Right cardiac atrium (tissue), 5 donors: ENCODE results near the gene DPH7. TPM values are rescaled to one million over a fixed set of nuclear protein-coding genes. Genes with fewer than 3 reads are reported as not detected.
A peak's percentile ranks its signal among the peaks of the same experiment; 100 is the strongest.
"Not testable (repeated sequence)": the region's sequence is repeated elsewhere in the genome, so short reads cannot be mapped to it uniquely, and the experiment has no call there.

Experiments
- ATAC-seq, 2 donors: fragments of 200-7000 bp; cut with Tn5 transposase; one replicate each; pipeline versions ENCODE4 v1.8.0 to v1.9.1; 2020; ENCODE audit warnings: moderate library complexity in 2 of 2, mild to moderate bottlenecking in 1 of 2
- DNase-seq, 3 donors: peaks; one replicate each; pipeline ENCODE4 v3.0.0-alpha.2; 2020
- H3K27ac ChIP-seq: one replicate; pipeline ENCODE4 v1.5.1; 2013; ENCODE audit warnings: mild to moderate bottlenecking, low read length, control low read depth, moderate library complexity
- H3K27me3 ChIP-seq: one replicate; pipeline ENCODE4 v1.6.1; 2013; ENCODE audit not compliant: control insufficient read depth, insufficient read depth
- H3K4me1 ChIP-seq: one replicate; pipeline ENCODE4 v1.6.1; 2013; ENCODE audit warnings: low read length; ENCODE audit not compliant: control insufficient read depth, insufficient read depth
- H3K4me3 ChIP-seq: one replicate; pipeline ENCODE4 v1.5.1; 2013; ENCODE audit warnings: low read length, control low read depth
- H3K9me3 ChIP-seq: one replicate; pipeline ENCODE4 v1.6.1; 2013; ENCODE audit warnings: low read length; ENCODE audit not compliant: control insufficient read depth
- WGBS: extraction: QIAGEN DNeasy Blood & Tissue Kit; methylation state at CpG from one replicate; pipeline ENCODE4 v1.1.7; 2013; 5-methylcytosine and 5-hydroxymethylcytosine counted together
- intact Hi-C, 4 donors: fragments of 100-400 bp; cut with DNase I; formaldehyde crosslinking; loops; one replicate each; pipeline versions ENCODE4 v1.11.0 to v1.14.0; 2022 to 2023
- polyA plus RNA-seq: library from polyadenylated mRNA; stranded (reverse); fragments of 200-250 nt; gene quantifications from one replicate; pipeline ENCODE4 v1.2.3, GENCODE V29; 2013
- total RNA-seq, 4 donors: library from RNA; stranded (reverse); fragmentation: NEBNext Ultra II Directional; extraction: Animal tissue kit (Norgen Biotek cat#: 25700); gene quantifications; one replicate each; pipeline ENCODE4 v1.2.1, GENCODE V29; 2021
- donor health status: healthy with polysubstance abuse.
- donor health status: DM: no; HTN: yes; CAD: no.
- donor health status: DM: no; HTN: no; CAD: no.
- donor health status: DM: no; HTN: yes; CAD: no; lungs with severe emphysema.
- donor health status: DM: yes; HTN: yes; CAD: no.

Gene DPH7
- total and polyA plus RNA-seq, 5 donors, result 17.8 to 28.1 (median 20.5) TPM

GRCh38 chr9:137556069-137556838, 22.5 kb downstream of the DPH7 start:
- Histone ChIP-seq H3K9me3 (no peaks in the 10 kb centered on the region), H3K4me1 (no peaks in the 10 kb centered on the region), H3K27me3 (no peaks in the 10 kb centered on the region), H3K27ac (no peak overlapping the region), H3K4me3 (no peak overlapping the region)
- DNase-seq, result peak in 2 of 3 donors; percentile 58 to 68
- 75% methylated on average over 24 of the region's 24 CpGs for WGBS
- ATAC-seq, result peak in 1 of 2 donors; percentile 15
- intact Hi-C loops, result no loop called here

GRCh38 chr9:137555179-137555578, 23.5 kb downstream of the DPH7 start:
- Histone ChIP-seq H3K9me3 (no peaks in the 10 kb centered on the region), H3K4me1 (no peaks in the 10 kb centered on the region), H3K4me3 (no peak overlapping the region), H3K27me3 (no peaks in the 10 kb centered on the region), H3K27ac (peak overlapping the region; percentile 9)
- 90% methylated on average over 10 of the region's 10 CpGs for WGBS
- intact Hi-C loops, result no loop called here
- ATAC-seq (no peak), DNase-seq (no peak)

- DNase-seq, result no peak
- no peak overlapping the region for H3K27ac ChIP-seq
- H3K4me3 ChIP-seq, result no peak overlapping the region
- 93% methylated on average over 1 of the region's 1 CpG for WGBS
- no peaks in the 10 kb centered on the region for H3K4me1 ChIP-seq
- H3K27me3 ChIP-seq, result no peaks in the 10 kb centered on the region
- no peak for ATAC-seq
- intact Hi-C loops, result no loop called here
- no peaks in the 10 kb centered on the region for H3K9me3 ChIP-seq
These were observed 24.4 kb downstream of the DPH7 start for GRCh38 chr9:137554349-137554748.

GRCh38 chr9:137553654-137554053, 25.1 kb downstream of the DPH7 start:
- H3K4me3 ChIP-seq, H3K27ac ChIP-seq, H3K27me3 ChIP-seq, DNase-seq, ATAC-seq, intact Hi-C loops, H3K9me3 ChIP-seq, H3K4me1 ChIP-seq: not testable (repeated sequence)
- WGBS, result 88% methylated on average over 10 of the region's 10 CpGs

- H3K4me1 ChIP-seq, result no peaks in the 10 kb centered on the region
- 8% methylated on average over 58 of the region's 58 CpGs for WGBS
- H3K4me3 ChIP-seq, result peak overlapping the region; percentile 58
- ATAC-seq (peak; percentile 1 to 28), DNase-seq (peak in 2 of 3 donors; percentile 60 to 74)
- H3K27ac ChIP-seq, result peak overlapping the region; percentile 88
- no peaks in the 10 kb centered on the region for H3K9me3 ChIP-seq
- intact Hi-C loops, result no loop called here
- H3K27me3 ChIP-seq, result no peaks in the 10 kb centered on the region
These were observed 26.5 kb downstream of the DPH7 start for GRCh38 chr9:137552022-137552768.

GRCh38 chr9:137551264-137552021, 27.3 kb downstream of the DPH7 start, which contains the start of gene MRPL41:
MRPL41 (plus strand) TSS chr9:137551879; CDS start chr9:137552082, 203 bp downstream.
- ATAC-seq (peak; percentile 77 to 84), DNase-seq (peak; percentile 90 to 97 (median 97))
- intact Hi-C loops, result no loop called here
- Histone ChIP-seq H3K27me3 (no peaks in the 10 kb centered on the region), H3K27ac (peak within 1 kb of the TSS; percentile 88), H3K4me1 (no peaks in the 10 kb centered on the region), H3K4me3 (peak within 1 kb of the TSS; percentile 58), H3K9me3 (no peaks in the 10 kb centered on the region)
- under 1% methylated on average over 101 of the region's 106 CpGs for WGBS

GRCh38 chr9:137550958-137551263, 27.8 kb downstream of the DPH7 start:
- H3K27me3 ChIP-seq, H3K4me1 ChIP-seq, intact Hi-C loops, H3K9me3 ChIP-seq, DNase-seq: not testable (repeated sequence)
- Histone ChIP-seq H3K4me3 (peak overlapping the region; percentile 58), H3K27ac (peak overlapping the region; percentile 84)
- ATAC-seq, result peak; percentile 0 to 1
- WGBS, result under 1% methylated on average over 17 of the region's 17 CpGs

- no peaks in the 10 kb centered on the region for H3K27me3 ChIP-seq
- intact Hi-C loops, result no loop called here
- 2% methylated on average over 13 of the region's 13 CpGs for WGBS
- H3K4me3 ChIP-seq, result peak within 1 kb of the TSS; percentile 58
- no peaks in the 10 kb centered on the region for H3K9me3 ChIP-seq
- DNase-seq (peak; percentile 89 to 96 (median 96)), ATAC-seq (peak; percentile 85 to 87)
- H3K4me1 ChIP-seq, result no peaks in the 10 kb centered on the region
- H3K27ac ChIP-seq, result peak within 1 kb of the TSS; percentile 84
These were observed 28.5 kb downstream of the DPH7 start, which contains the start of gene PNPLA7 for GRCh38 chr9:137550231-137550621. PNPLA7 (minus strand) TSS chr9:137550402; CDS start chr9:137550197, 205 bp downstream.

- WGBS, result 64% methylated on average over 23 of the region's 23 CpGs
- intact Hi-C loops, result no loop called here
- DNase-seq (peak in 2 of 3 donors; percentile 70 to 71), ATAC-seq (peak in 1 of 2 donors; percentile 6)
- Histone ChIP-seq H3K4me1 (no peaks in the 10 kb centered on the region), H3K27ac (no peak overlapping the region), H3K4me3 (no peak overlapping the region), H3K27me3 (no peaks in the 10 kb centered on the region), H3K9me3 (no peaks in the 10 kb centered on the region)
These were observed 30.8 kb downstream of the DPH7 start for GRCh38 chr9:137547687-137548543.

GRCh38 chr9:137545123-137545522, 33.6 kb downstream of the DPH7 start:
- peak in 2 of 3 donors; percentile 60 to 77 for DNase-seq
- no peaks in the 10 kb centered on the region for H3K27me3 ChIP-seq
- no peaks in the 10 kb centered on the region for H3K9me3 ChIP-seq
- H3K4me3 ChIP-seq, result no peak overlapping the region
- intact Hi-C loops, result no loop called here
- no peaks in the 10 kb centered on the region for H3K4me1 ChIP-seq
- 75% methylated on average over 10 of the region's 10 CpGs for WGBS
- ATAC-seq, result peak in 1 of 2 donors; percentile 20
- H3K27ac ChIP-seq, result no peak overlapping the region
